ENCODE data around the gene CEPT1. TPM values are rescaled to one million over a fixed set of nuclear protein-coding genes. Genes with fewer than 3 reads are reported as not detected.
A peak's percentile ranks its signal among the peaks of the same experiment; 100 is the strongest.

CEPT1 gene
- total RNA-seq, 1 experiment from 2014 or later, result 34.2 TPM

GRCh38 chr1:111133866-111134265 is 6.2 kb upstream of the CEPT1 start (continued):
- TF ChIP-seq ZBTB33 (IDR thresholded peaks at IDR 0.05; ENCODE audit: extremely low read depth, insufficient replicate concordance, low read length), result no peak
- no peak for TF ChIP-seq RAD21 (IDR thresholded peaks at IDR 0.05; ENCODE audit: low read depth)

GRCh38 chr1:111139324-111139955 is 583 bp upstream of the CEPT1 start:
- Histone ChIP-seq H3K4me3 (replicated peaks in 1 of 2; ENCODE audit: low read depth in 1 of 2, low read length in 2 of 2) (peak overlapping the region; percentile 93 to 95), H4K20me1 (ENCODE audit: insufficient read depth) (0 out of 2 replicates have a peak, but pooled peaks cover 4% of the 10 kb centered on the region), H3K79me2 (ENCODE audit: insufficient read depth, low read length) (peaks cover 67% of the 10 kb centered on the region), H3K9ac (ENCODE audit: low read length) (peak overlapping the region; percentile 83), H2AFZ (ENCODE audit: low read depth, low read length, poor library complexity, severe bottlenecking) (peak overlapping the region; percentile 78), H3K4me2 (ENCODE audit: low read length) (peak overlapping the region; percentile 94), H3K9me3 (ENCODE audit: control insufficient read depth in 1 of 2, insufficient read depth in 1 of 2, low read depth in 1 of 2, low read length in 2 of 2) (no peaks in the 10 kb centered on the region), H3K27ac (ENCODE audit: low read depth, low read length) (peak overlapping the region; percentile 72), H3K27me3 (ENCODE audit: insufficient read depth, low read length) (no peaks in the 10 kb centered on the region), H3K9me2 (ENCODE audit: insufficient read depth) (no peaks in the 10 kb centered on the region), H3K4me1 (ENCODE audit: control insufficient read depth in 1 of 2, insufficient read depth in 2 of 2, low read length in 2 of 2) (peaks cover 5 to 11% of the 10 kb centered on the region in 2 experiments; a peak in 3 of 4 replicates), H3K36me3 (ENCODE audit: control insufficient read depth in 1 of 2, insufficient read depth in 2 of 2, low read length in 2 of 2) (peaks cover 4 to 13% of the 10 kb centered on the region in 2 experiments)
- peak; percentile 18 for DNase-seq (ENCODE audit: low read depth, low spot score)
- ChIA-PET CTCF (no interaction called here), POLR2A (no interaction called here), RAD21 (ENCODE audit: low non-redundant PET in 1 of 2, low total read pairs in 2 of 2, uncharacterized antibody in 2 of 2, unreplicated experiment in 2 of 2) (no interaction called here)
- TF ChIP-seq ZFX (IDR thresholded peaks at IDR 0.05) (no peak), RAD21 (IDR thresholded peaks at IDR 0.05; ENCODE audit: low read depth) (no peak), POLR2AphosphoS5 (IDR thresholded peaks at IDR 0.05; ENCODE audit: low read depth, low read length) (no peak), YY1 (IDR thresholded peaks at IDR 0.05; ENCODE audit: extremely low read depth, insufficient replicate concordance, low read depth, low read length) (no peak), CBX3 (IDR thresholded peaks at IDR 0.05; ENCODE audit: low read depth) (no peak), ATF3 (IDR thresholded peaks at IDR 0.05) (no peak), MAX (IDR thresholded peaks at IDR 0.05) (peak; percentile 17; the same call in 1 of the 2 replicates), SIN3A (IDR thresholded peaks at IDR 0.05; ENCODE audit: low read depth) (no peak), ZBTB33 (IDR thresholded peaks at IDR 0.05; ENCODE audit: extremely low read depth, insufficient replicate concordance, low read length) (no peak), ZNF274 (IDR thresholded peaks at IDR 0.05; ENCODE audit: low read depth, low read length) (no peak), EZH2 (IDR thresholded peaks at IDR 0.05) (no peak), TCF7L2 (IDR thresholded peaks at IDR 0.05; ENCODE audit: borderline replicate concordance, extremely low read depth, insufficient read depth, insufficient read length) (peak; percentile 26), SRF (IDR thresholded peaks at IDR 0.05; ENCODE audit: low read depth) (no peak), POLR2A (IDR thresholded peaks at IDR 0.05; ENCODE audit: borderline replicate concordance, extremely low read depth, insufficient read depth, insufficient read length) (no peak), CEBPB (IDR thresholded peaks at IDR 0.05; ENCODE audit: low read depth) (no peak)
- intact Hi-C loops (cut with micrococcal nuclease), result no loop called here
- TSS peak; percentile 58 for BruUV-seq (replicated peaks)
- peak; percentile 67 for ATAC-seq
